Measurements from ENCODE around the gene PILRA. TPM values are rescaled to one million over a fixed set of nuclear protein-coding genes. Genes with fewer than 3 reads are reported as not detected.
"Not testable (repeated sequence)": the region's sequence is repeated elsewhere in the genome, so short reads cannot be mapped to it uniquely, and the experiment has no call there.

Gene PILRA
- total and polyA plus RNA-seq, 2 donors from 2014 or later = 15.4 to 18.8 TPM

- FAIRE-seq = no peak
- Histone ChIP-seq H3K4me1 (ENCODE audit: control insufficient read depth in 2 of 3, insufficient read depth in 2 of 3, low read depth in 1 of 3, low read length in 3 of 3) (no peaks in the 10 kb centered on the region), H3K27me3 (ENCODE audit: control insufficient read depth, insufficient read depth, low read length) (no peaks in the 10 kb centered on the region), H3K4me3 (ENCODE audit: low read length in 3 of 3) (no peak overlapping the region), H3K9ac (ENCODE audit: low read length in 3 of 3) (no peak overlapping the region), H3K9me3 (ENCODE audit: control insufficient read depth in 2 of 3, insufficient read depth in 1 of 3, low read length in 3 of 3) (no peaks in the 10 kb centered on the region), H3K27ac (ENCODE audit: low read depth in 2 of 2, low read length in 2 of 2) (no peak overlapping the region), H3K36me3 (ENCODE audit: control insufficient read depth in 2 of 3, insufficient read depth in 3 of 3, low read length in 3 of 3) (peaks cover 6 to 48% (median 27%) of the 10 kb centered on the region in 3 donors)
- intact Hi-C loops (cut with DNase I) = no loop called here
- no peak for TF ChIP-seq CTCF (IDR thresholded peaks at IDR 0.05; ENCODE audit: borderline replicate concordance, extremely low read depth, insufficient read depth)
- DNase-seq = peak in 1 of 5 donors; percentile 39
Observed at GRCh38 chr7:100360135-100360854, 13.0 kb upstream of the PILRA start.

- intact Hi-C loops (cut with DNase I) = no loop called here
- Histone ChIP-seq H3K4me1 (ENCODE audit: control insufficient read depth in 2 of 3, insufficient read depth in 2 of 3, low read depth in 1 of 3, low read length in 3 of 3) (no peaks in the 10 kb centered on the region), H3K27me3 (ENCODE audit: control insufficient read depth, insufficient read depth, low read length) (no peaks in the 10 kb centered on the region), H3K27ac (ENCODE audit: low read depth in 2 of 2, low read length in 2 of 2) (no peak overlapping the region), H3K9ac (ENCODE audit: low read length in 3 of 3) (no peak overlapping the region), H3K9me3 (ENCODE audit: control insufficient read depth in 2 of 3, insufficient read depth in 1 of 3, low read length in 3 of 3) (no peaks in the 10 kb centered on the region), H3K36me3 (ENCODE audit: control insufficient read depth in 2 of 3, insufficient read depth in 3 of 3, low read length in 3 of 3) (peaks cover 6 to 33% (median 20%) of the 10 kb centered on the region in 3 donors), H3K4me3 (ENCODE audit: low read length in 3 of 3) (no peak overlapping the region)
- FAIRE-seq (no peak), DNase-seq (no peak)
- TF ChIP-seq CTCF (IDR thresholded peaks at IDR 0.05; ENCODE audit: borderline replicate concordance, extremely low read depth, insufficient read depth) = no peak
Observed at GRCh38 chr7:100363098-100363497, 10.2 kb upstream of the PILRA start.

- H3K4me3 ChIP-seq (ENCODE audit: low read length in 3 of 3); H3K9me3 ChIP-seq (ENCODE audit: control insufficient read depth in 2 of 3, insufficient read depth in 1 of 3, low read length in 3 of 3); FAIRE-seq; intact Hi-C loops (cut with DNase I); H3K4me1 ChIP-seq (ENCODE audit: control insufficient read depth in 2 of 3, insufficient read depth in 2 of 3, low read depth in 1 of 3, low read length in 3 of 3); H3K9ac ChIP-seq (ENCODE audit: low read length in 3 of 3); H3K27me3 ChIP-seq (ENCODE audit: control insufficient read depth, insufficient read depth, low read length); H3K27ac ChIP-seq (ENCODE audit: low read depth in 2 of 2, low read length in 2 of 2): not testable (repeated sequence)
- DNase-seq = peak in 1 of 5 donors; percentile 19
- H3K36me3 ChIP-seq (ENCODE audit: control insufficient read depth in 2 of 3, insufficient read depth in 3 of 3, low read length in 3 of 3) = peaks cover 6 to 26% (median 19%) of the 10 kb centered on the region in 3 donors
Observed at GRCh38 chr7:100363797-100364196, 9.5 kb upstream of the PILRA start.

- Histone ChIP-seq H3K36me3 (ENCODE audit: control insufficient read depth in 2 of 3, insufficient read depth in 3 of 3, low read length in 3 of 3) (peaks cover 6 to 19% (median 12%) of the 10 kb centered on the region in 3 donors), H3K9me3 (ENCODE audit: control insufficient read depth in 2 of 3, insufficient read depth in 1 of 3, low read length in 3 of 3) (no peaks in the 10 kb centered on the region), H3K9ac (ENCODE audit: low read length in 3 of 3) (no peak overlapping the region), H3K27me3 (ENCODE audit: control insufficient read depth, insufficient read depth, low read length) (no peaks in the 10 kb centered on the region), H3K4me3 (ENCODE audit: low read length in 3 of 3) (no peak overlapping the region), H3K4me1 (ENCODE audit: control insufficient read depth in 2 of 3, insufficient read depth in 2 of 3, low read depth in 1 of 3, low read length in 3 of 3) (no peaks in the 10 kb centered on the region), H3K27ac (ENCODE audit: low read depth in 2 of 2, low read length in 2 of 2) (no peak overlapping the region)
- no peak for TF ChIP-seq CTCF (IDR thresholded peaks at IDR 0.05; ENCODE audit: borderline replicate concordance, extremely low read depth, insufficient read depth)
- no peak for DNase-seq
- intact Hi-C loops (cut with DNase I) = no loop called here
- no peak for FAIRE-seq
Observed at GRCh38 chr7:100364480-100364879, 8.8 kb upstream of the PILRA start.

- DNase-seq; H3K4me3 ChIP-seq (ENCODE audit: low read length in 3 of 3); H3K27ac ChIP-seq (ENCODE audit: low read depth in 2 of 2, low read length in 2 of 2); H3K4me1 ChIP-seq (ENCODE audit: control insufficient read depth in 2 of 3, insufficient read depth in 2 of 3, low read depth in 1 of 3, low read length in 3 of 3); intact Hi-C loops (cut with DNase I); H3K9me3 ChIP-seq (ENCODE audit: control insufficient read depth in 2 of 3, insufficient read depth in 1 of 3, low read length in 3 of 3); H3K9ac ChIP-seq (ENCODE audit: low read length in 3 of 3); H3K27me3 ChIP-seq (ENCODE audit: control insufficient read depth, insufficient read depth, low read length); FAIRE-seq: not testable (repeated sequence)
- H3K36me3 ChIP-seq (ENCODE audit: control insufficient read depth in 2 of 3, insufficient read depth in 3 of 3, low read length in 3 of 3) = peaks cover 6 to 11% (median 6%) of the 10 kb centered on the region in 3 donors
Observed at GRCh38 chr7:100365998-100366367, 7.3 kb upstream of the PILRA start.
